ENCODE data around the gene SULT1C3. TPM values are rescaled to one million over a fixed set of nuclear protein-coding genes. Genes with fewer than 3 reads are reported as not detected.

SULT1C3 gene
- total RNA-seq, 2 donors from 2014 or later, result not detected

DNA sequence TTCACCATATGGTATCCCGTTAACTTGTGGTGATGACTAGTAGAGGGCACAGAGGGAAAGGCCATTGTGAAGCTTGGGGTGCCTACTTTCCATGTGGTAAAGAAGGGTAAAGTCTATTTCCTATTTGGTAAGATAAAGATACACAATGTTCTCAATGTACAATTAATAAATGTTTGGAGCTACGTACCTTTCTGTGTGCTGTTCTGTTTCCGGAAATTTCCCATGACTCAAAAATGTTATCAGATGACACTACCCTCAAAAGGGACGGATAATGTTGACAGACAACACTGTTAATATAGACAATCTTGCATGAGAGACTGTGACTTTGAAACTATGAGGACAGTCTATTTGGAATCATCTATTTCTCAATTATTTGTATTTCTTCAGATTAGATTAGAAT, 4.2 kb upstream of the SULT1C3 start:
- WGBS, 2 donors, result 76 to 81% methylated on average over 4 of the region's 4 CpGs
- Histone ChIP-seq H3K9me3 (no peaks in the 10 kb centered on the region), H3K4me1 (no peaks in the 10 kb centered on the region), H3K27me3 (no peaks in the 10 kb centered on the region), H3K4me3 (no peak overlapping the region), H3K36me3 (replicated peaks in 1 of 2; ENCODE audit: insufficient read depth in 1 of 2, low read depth in 2 of 2) (no peaks in the 10 kb centered on the region), H3K27ac (no peak overlapping the region)
- TF ChIP-seq, protein P1, sequence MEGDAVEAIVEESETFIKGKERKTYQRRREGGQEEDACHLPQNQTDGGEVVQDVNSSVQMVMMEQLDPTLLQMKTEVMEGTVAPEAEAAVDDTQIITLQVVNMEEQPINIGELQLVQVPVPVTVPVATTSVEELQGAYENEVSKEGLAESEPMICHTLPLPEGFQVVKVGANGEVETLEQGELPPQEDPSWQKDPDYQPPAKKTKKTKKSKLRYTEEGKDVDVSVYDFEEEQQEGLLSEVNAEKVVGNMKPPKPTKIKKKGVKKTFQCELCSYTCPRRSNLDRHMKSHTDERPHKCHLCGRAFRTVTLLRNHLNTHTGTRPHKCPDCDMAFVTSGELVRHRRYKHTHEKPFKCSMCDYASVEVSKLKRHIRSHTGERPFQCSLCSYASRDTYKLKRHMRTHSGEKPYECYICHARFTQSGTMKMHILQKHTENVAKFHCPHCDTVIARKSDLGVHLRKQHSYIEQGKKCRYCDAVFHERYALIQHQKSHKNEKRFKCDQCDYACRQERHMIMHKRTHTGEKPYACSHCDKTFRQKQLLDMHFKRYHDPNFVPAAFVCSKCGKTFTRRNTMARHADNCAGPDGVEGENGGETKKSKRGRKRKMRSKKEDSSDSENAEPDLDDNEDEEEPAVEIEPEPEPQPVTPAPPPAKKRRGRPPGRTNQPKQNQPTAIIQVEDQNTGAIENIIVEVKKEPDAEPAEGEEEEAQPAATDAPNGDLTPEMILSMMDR (IDR thresholded peaks at IDR 0.05), result no peak
- intact Hi-C loops (cut with DNase I), result no loop called here
- ATAC-seq (no peak), DNase-seq (no peak)

DNA sequence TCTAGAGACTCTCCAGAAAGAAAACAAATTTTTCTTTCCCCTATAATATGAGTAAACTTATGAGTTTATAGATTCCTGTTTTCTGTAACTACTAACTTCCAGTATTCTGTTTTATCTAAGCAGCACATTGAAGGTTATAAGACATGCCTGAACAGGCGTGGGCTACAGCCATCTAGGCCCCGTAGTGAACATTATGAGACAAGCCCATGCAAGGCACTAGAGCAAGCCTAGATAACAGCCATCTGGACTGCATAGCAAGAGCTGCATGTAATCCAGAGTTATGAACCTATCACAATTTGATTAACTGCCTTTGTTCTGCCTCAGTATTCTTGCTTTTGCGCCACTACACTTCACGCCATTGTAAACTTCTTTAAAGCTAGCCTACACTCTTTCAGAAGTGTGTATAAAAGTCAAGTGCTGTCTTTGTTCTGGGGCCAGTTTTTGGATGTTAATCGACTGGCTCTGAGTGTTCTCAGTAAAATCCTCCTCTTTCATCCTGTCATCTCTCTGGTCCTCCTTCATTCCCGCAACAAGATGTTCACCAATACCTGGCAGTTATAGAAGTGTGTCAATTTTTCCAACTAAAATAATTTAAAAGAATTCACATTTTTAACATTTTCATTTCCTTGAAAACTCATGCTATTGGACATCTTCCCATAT, 3.0 kb upstream of the SULT1C3 start:
- TF ChIP-seq POLR2A (IDR thresholded peaks at IDR 0.05), result no peak
- TF ChIP-seq, protein P1 (IDR thresholded peaks at IDR 0.05), result no peak
- DNase-seq, result no peak
- Histone ChIP-seq H3K4me3 (no peak overlapping the region), H3K9me3 (no peaks in the 10 kb centered on the region), H3K36me3 (replicated peaks in 1 of 2; ENCODE audit: insufficient read depth in 1 of 2, low read depth in 2 of 2) (no peaks in the 10 kb centered on the region), H3K27ac (no peak overlapping the region), H3K27me3 (no peaks in the 10 kb centered on the region), H3K4me1 (no peaks in the 10 kb centered on the region)
- intact Hi-C loops (cut with DNase I), result no loop called here
- no peak for ATAC-seq
- 80 to 87% methylated on average over 6 of the region's 6 CpGs for WGBS, 2 donors

DNA sequence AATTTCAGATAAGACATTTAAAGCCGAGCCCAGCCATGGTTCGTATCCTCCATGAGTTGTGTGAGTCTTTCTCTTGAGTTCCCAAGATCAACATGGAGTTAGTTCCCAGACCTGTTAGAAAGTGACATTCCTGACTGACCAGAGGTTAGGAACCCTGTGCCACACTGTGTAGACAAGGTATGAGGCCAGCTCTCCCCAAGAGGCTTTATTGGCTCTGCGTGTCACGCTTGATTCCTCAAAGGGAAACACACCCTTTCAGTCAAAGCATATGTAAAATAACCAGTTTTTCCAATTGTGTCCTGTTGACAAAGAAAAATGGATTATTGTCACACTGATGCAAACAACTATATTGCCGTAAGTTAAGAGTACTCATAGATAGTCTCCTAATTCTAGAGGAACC, 1.2 kb downstream of the SULT1C3 start:
- Histone ChIP-seq H3K27me3 (no peaks in the 10 kb centered on the region), H3K4me1 (no peaks in the 10 kb centered on the region), H3K9me3 (no peaks in the 10 kb centered on the region), H3K4me3 (no peak overlapping the region), H3K36me3 (replicated peaks in 1 of 2; ENCODE audit: insufficient read depth in 1 of 2, low read depth in 2 of 2) (no peaks in the 10 kb centered on the region), H3K27ac (no peak overlapping the region)
- ATAC-seq (no peak), DNase-seq (no peak)
- TF ChIP-seq, protein P1 (IDR thresholded peaks at IDR 0.05), result no peak
- no peak for TF ChIP-seq POLR2A (IDR thresholded peaks at IDR 0.05)
- 89 to 94% methylated on average over 5 of the region's 5 CpGs for WGBS, 2 donors
- intact Hi-C loops (cut with DNase I), result no loop called here

DNA sequence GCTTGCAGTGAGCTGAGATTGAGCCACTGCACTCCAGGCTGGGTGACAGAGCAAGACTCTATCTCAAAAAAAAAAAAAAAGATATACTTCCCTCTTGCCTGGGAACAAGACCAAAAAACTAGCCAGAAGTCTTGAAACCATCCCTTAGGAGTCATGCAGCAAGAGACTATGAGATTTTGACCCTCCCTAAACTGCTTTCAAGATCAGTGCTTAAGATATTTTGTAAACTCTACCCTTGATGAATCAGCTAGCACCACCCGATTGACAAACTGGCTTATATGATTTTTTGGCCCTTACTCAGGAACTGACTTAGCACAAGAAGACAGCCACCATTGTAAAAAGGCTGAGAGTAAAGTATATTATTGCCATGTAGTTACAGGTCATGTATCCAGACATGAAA, 3.8 kb downstream of the SULT1C3 start:
- intact Hi-C loops (cut with DNase I), result no loop called here
- H3K27ac ChIP-seq, result no peak overlapping the region
- no peak for ATAC-seq
- H3K4me3 ChIP-seq, result no peak overlapping the region
- no peaks in the 10 kb centered on the region for H3K27me3 ChIP-seq
- TF ChIP-seq, protein P1 (IDR thresholded peaks at IDR 0.05), result no peak
- TF ChIP-seq POLR2A (IDR thresholded peaks at IDR 0.05), result no peak
- no peaks in the 10 kb centered on the region for H3K36me3 ChIP-seq (replicated peaks in 1 of 2; ENCODE audit: insufficient read depth in 1 of 2, low read depth in 2 of 2)
- 65 to 72% methylated on average over 1 of the region's 1 CpG for WGBS, 2 donors
- H3K4me1 ChIP-seq, result no peaks in the 10 kb centered on the region
- DNase-seq, result no peak
- no peaks in the 10 kb centered on the region for H3K9me3 ChIP-seq
